Kidney epithelial cell (primary cell): ENCODE results near the gene ZBTB16. TPM values are rescaled to one million over a fixed set of nuclear protein-coding genes. Genes with fewer than 3 reads are reported as not detected.

Experiments
- DNase-seq: peaks from one replicate; pipeline ENCODE4 v3.0.0-alpha.2; 2010; ENCODE audit warnings: low read depth
- H3K27me3 ChIP-seq: 2 replicates; pipeline ENCODE4 v1.6.0; 2011; ENCODE audit warnings: low read length; ENCODE audit not compliant: control insufficient read depth, insufficient read depth
- H3K36me3 ChIP-seq: 2 replicates; pipeline ENCODE4 v1.5.1; 2011; ENCODE audit warnings: low read length; ENCODE audit not compliant: control insufficient read depth, insufficient read depth
- H3K4me3 ChIP-seq: 2 replicates; pipeline ENCODE4 v1.5.1; 2011; ENCODE audit warnings: low read depth, mild to moderate bottlenecking, control low read depth, low read length
- total RNA-seq: library from RNA; depleted of rRNA; stranded (reverse); fragments of >200 nt; gene quantifications from 2 replicates; pipeline ENCODE4 v1.2.3, GENCODE V29; 2015
- TF ChIP-seq, protein P1 (sequence below): IDR thresholded peaks from 2 replicates; pipeline ENCODE4 v1.5.1; 2011; ENCODE audit warnings: mild to moderate bottlenecking, moderate library complexity, low read length, control low read depth, inconsistent platforms; ENCODE audit not compliant: insufficient read depth, poor library complexity, severe bottlenecking

The ZBTB16 gene
- total RNA-seq, 1 donor from 2014 or later, result 0.08 TPM

DNA sequence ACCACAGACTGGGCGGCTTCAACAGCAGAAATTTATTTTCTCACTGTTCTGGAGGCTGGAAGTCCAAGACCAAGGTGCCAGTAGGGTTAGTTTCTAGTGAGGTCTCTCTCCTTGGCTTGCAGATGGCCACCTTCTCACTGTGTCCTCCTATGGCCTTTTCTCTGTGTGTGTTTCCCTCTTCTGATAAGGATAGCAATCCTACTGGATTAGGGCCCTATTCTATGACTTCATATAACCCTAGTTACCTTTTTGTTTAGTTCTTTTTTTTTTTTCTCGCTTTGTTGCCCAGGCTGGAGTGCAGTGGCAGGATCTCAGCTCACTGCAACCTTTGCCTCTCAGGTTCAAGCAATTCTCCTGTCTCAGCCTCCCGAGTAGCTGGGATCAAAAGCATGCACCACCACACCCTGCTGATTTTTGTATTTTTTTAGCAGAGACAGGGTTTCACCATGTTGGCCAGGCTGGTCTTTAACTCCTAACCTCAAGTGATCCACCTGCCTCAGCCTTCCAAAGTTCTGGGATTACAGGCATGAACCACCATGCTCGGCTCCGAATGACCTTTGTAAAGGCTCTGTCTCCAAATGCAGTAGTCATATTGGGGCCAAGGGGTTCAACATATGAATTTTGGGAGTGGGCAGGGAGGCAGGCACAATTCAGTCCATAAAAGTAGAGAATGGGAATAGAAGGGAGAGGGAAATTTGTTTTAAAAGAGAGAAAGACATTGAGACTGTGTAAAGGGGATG, 211.2 kb downstream of the ZBTB16 start:
- Histone ChIP-seq H3K4me3 (no peak overlapping the region), H3K36me3 (no peaks in the 10 kb centered on the region), H3K27me3 (peaks cover 8% of the 10 kb centered on the region)
- no peak for DNase-seq
- TF ChIP-seq, protein P1, sequence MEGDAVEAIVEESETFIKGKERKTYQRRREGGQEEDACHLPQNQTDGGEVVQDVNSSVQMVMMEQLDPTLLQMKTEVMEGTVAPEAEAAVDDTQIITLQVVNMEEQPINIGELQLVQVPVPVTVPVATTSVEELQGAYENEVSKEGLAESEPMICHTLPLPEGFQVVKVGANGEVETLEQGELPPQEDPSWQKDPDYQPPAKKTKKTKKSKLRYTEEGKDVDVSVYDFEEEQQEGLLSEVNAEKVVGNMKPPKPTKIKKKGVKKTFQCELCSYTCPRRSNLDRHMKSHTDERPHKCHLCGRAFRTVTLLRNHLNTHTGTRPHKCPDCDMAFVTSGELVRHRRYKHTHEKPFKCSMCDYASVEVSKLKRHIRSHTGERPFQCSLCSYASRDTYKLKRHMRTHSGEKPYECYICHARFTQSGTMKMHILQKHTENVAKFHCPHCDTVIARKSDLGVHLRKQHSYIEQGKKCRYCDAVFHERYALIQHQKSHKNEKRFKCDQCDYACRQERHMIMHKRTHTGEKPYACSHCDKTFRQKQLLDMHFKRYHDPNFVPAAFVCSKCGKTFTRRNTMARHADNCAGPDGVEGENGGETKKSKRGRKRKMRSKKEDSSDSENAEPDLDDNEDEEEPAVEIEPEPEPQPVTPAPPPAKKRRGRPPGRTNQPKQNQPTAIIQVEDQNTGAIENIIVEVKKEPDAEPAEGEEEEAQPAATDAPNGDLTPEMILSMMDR, result no peak

DNA sequence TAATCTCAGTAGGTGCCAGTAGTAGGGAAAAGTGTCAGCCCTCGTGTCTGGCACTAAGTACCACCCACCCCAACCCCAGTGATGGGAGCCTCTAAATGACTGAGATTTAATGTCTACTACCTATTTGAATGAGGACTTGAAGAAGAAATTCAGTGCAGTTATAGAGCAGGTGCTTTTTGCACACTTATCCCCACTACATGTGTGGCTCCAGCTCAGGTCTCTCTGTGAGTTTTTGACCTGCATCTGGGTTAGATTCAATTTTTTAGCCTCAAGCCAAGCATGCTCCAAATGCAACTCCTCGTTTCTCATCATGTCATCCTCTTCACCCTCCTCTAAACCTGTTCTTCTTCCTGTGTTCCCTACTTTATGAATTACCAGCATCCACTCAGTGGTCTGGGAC, 211.8 kb downstream of the ZBTB16 start:
- DNase-seq, result no peak
- TF ChIP-seq, protein P1, result no peak
- Histone ChIP-seq H3K36me3 (no peaks in the 10 kb centered on the region), H3K4me3 (no peak overlapping the region), H3K27me3 (peaks cover 8% of the 10 kb centered on the region)

DNA sequence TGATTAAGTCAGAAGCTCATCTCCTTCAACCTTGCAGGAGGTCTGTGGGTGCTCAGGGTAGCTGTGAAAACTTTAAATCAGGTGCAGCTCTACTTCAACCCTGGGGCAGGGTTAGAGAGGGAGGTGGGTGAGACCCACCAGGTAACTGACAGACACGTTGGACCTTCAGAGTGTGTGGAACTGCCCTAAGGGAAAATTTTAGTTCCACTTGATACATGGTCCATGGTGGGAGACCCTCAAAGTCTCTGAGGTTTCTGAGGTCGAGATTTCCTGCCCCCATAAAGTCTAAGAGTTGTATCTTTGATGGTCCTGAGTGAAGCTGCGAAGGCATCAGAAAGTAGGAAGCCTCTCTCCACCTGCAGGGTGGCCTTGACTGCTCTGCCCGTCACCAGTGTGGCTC, 212.8 kb downstream of the ZBTB16 start:
- H3K27me3 ChIP-seq, result peaks cover 8% of the 10 kb centered on the region
- no peaks in the 10 kb centered on the region for H3K36me3 ChIP-seq
- no peak overlapping the region for H3K4me3 ChIP-seq
- no peak for DNase-seq
- TF ChIP-seq, protein P1, result no peak

DNA sequence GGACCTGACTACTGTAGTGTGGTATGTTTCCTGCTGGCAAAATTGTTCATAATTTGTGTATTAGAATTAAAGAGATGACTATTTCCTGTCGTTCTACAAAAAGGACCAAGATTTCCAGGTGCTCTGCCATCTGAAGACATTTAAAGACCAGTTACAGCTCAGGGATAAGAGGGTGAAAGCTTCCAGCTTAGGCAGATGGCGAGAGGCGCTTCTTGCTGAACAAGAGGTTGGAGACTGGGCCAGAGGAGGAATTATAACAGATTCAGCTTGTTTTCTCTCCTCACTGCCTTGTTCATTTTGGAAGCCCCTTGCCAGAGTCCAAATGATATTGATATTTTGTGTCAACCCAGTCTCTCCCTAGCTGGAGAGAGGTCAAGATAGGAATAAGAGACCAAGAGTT, 213.6 kb downstream of the ZBTB16 start:
- Histone ChIP-seq H3K36me3 (no peaks in the 10 kb centered on the region), H3K27me3 (peaks cover 8% of the 10 kb centered on the region), H3K4me3 (no peak overlapping the region)
- TF ChIP-seq, protein P1, result no peak
- no peak for DNase-seq

DNA sequence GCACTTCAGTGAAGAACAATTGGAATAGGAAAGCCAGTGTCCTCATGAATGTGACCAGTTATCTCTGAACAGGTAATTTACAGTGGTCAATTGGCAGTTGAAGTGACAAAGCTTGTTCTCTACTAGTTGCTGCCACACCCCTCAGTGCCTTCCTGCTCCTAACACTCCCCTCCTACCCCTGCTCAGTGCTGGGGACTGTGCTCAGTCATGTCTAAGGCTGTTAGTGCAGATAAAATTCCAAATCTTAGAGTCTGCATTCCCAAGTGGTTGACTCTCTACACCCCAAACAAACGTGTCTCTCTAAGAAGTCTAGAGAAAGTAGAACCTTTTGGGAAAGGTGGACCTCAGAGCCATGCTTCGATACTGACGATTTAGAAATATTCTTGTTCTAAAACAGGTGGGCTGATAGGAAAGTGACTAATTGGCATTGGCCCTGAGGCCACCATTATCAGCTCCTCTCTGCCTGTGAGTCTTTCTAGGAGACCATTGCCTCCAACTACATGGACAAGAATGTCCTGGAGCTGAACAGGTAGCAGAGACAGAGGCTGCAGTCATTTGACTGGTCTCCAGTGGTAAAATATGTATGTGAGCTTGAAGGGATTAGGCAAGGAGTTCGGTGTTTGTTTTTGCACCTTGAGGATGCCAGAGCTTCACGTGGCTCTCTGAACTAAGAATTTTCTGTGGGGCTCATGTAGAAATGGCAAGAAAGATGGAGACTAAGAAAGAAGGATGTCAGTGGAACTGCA, 214.6 kb downstream of the ZBTB16 start:
- H3K36me3 ChIP-seq, result no peaks in the 10 kb centered on the region
- H3K27me3 ChIP-seq, result peaks cover 8% of the 10 kb centered on the region
- no peak for DNase-seq
- H3K4me3 ChIP-seq, result no peak overlapping the region
- TF ChIP-seq, protein P1, result no peak
